Medulla oblongata (tissue), 1 donor: ENCODE measurements around the gene ZFP14.
A peak's percentile ranks its signal among the peaks of the same experiment; 100 is the strongest.

Experiments
- DNase-seq: peaks from one replicate; pipeline ENCODE4 v3.0.0-alpha.2; 2015; ENCODE audit errors: extremely low spot score

ZFP14 gene

DNA sequence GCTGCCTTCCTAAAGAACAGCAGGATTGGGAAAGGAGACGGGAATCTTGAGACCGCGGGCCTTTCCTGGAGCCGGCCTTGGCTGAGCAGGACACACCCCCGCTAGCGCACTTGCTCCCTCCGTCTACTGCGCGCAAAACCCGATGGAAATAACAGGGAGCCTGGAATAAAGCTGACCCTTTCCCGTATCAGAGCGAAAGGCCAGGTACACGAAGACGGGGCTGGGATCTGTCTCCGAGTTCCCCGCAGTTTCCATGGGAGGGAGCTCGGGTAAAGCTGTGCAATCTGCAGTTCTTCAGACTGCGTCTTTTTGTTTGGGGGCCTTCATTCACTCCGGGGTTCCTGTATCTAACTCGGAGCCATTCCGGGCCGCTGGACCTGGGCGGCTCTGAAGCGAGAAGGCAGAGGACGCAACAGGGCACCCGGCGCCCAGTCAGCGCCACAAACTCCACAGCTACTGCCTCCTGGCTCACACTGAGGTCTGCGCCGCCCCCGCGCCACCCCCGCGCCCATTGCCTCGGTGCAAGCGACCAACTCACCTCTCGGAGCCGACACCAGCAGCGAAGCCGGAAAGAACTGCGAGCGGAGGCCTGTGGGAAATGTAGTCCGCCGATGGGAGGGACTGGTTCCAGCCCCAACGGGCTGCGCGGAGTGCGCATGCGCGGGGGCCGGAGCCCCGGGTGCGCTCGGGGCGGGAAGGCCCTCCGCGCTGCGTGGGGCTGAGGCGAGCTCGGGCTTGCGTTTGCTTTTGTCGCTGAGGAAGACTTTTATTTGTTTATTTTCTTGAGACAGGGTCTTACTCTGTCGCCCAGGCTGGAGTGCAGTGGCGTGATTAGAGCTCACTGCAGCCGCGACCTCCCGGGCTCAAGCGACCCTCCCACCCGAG, at the start of gene ZFP14:
TSS of gene ZFP14 (minus strand) at position 577 of the 885 bp plus-strand sequence. CDS start 11,309 bp downstream, outside the sequence.
- peak; percentile 97 for DNase-seq

DNA sequence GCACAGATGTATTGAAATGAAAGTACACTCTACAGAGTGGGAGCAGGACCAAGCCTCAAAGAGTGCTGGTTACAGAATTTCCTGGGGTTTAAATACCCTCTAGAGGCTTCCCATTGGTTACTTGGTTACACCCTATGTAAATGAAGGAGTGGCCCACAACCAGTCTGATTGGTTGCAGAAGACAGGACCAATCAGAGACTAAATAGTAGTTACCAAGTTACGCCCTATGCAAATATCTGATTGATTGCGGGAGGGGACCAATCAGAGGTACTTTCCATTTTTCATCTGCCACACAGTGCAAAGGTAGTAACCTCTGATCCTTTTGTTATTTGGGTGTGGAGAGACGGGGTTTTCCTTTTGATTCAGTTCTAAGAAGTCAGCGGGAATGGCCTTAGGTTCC, 44.9 kb upstream of the ZFP14 start:
- DNase-seq = no peak

DNA sequence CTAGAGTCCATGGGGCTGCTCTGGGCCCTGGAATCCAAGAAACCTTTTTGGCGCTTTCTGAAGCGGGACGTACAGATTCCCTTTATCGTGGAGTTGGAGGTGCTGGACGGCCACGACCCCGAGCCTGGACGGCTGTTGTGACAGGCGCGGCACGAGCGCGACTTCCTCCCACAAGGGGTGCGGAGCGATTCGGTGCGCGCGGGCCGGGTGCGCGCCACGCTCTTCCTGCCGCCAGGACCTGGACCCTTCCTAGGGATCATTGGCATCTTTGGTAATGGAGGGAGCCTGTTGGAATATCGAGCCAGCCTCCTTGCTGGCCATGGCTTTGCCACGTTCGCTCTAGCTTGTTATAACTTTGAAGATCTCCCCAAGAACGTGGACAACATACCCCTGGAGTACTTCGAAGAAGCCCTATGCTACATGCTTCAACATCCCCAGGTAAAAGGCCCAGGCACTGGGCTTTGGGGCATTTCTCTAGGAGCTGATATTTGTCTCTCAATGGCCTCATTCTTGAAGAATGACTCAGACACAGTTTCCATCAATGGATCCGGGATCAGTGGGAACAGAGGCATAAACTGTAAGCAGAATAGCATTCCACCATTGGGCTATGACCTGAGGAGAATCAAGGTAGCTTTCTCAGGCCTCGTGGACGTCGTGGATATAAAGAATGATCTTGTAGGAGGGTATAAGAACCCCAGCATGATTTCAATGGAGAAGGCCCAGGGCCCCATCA, 42.9 kb upstream of the ZFP14 start:
- DNase-seq = no peak

DNA sequence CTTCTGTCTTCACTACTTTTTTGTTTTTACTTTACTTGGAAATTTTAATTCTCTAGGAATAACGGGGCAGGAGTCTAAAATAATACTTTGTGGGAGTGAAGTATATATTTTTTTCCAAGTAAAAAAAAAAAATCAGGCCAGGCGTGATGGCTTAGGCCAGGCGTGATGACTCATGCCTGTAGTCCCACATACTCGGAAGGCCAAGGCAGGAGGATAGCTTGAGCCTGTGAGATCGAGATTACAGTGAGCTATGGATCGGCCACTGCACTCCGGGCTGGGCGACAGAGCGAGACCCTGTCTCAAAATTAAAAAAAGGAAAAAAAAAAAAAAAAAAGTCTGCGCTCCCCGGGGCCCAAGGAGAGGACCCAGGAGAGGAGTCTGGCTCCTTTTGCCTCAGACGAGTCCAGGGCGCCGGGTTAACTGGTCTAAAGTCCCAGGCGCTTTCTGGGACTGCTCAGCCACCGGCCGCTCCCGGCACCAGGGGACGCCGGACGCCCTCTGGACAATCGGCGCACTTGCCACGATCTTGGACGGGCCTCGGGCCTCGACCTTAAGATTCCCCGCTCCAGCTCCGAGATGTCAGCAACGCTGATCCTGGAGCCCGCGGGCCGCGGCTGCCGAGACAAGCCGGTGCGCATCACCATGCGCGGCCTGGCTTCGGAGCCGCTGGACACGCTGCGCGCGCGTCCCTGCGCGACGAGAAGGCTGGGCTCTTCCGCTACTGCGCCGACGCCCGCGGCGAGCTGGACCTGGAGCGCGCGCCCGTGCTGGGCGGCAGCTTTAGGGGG, 42.2 kb upstream of the ZFP14 start:
- DNase-seq = no peak

DNA sequence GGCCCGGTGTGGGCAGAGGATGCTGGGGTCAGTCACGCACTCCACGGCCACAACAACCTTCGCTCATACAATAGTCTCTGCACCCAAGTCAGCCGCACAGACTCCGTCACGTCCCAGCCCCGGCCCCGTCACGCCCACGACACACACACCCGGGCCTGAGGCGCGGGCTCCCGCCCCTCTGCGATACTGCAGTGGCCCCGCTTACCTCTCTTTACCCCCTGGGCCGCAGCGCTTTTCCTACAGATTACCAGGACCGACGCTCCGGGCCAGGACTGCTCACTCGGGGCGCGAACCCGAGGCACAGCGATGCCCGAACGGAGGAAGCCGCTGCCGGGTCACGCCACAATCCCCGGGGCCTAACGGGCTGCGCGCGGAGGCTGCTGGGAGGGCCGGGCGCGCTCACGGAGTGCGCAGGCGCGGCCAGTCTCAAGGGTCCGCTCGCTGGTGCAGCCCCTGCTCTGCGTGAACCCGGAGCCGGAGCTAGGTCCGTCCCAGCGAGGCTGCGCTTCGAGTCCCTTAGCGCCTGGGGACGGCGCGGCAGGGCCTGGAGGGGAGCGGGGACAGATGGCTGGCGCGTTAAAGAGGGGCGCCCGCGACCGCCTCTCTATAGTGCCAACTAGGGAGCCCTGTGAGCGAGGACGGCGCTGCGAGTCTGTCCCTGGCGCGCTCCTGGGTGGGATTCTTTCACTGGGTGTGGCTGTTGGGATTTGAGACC, 39.4 kb upstream of the ZFP14 start, which contains the start of gene ZFP82:
TSS of gene ZFP82 (minus strand) at position 358 of the 715 bp plus-strand sequence. CDS start 8,855 bp downstream, outside the sequence.
- peak; percentile 77 for DNase-seq

DNA sequence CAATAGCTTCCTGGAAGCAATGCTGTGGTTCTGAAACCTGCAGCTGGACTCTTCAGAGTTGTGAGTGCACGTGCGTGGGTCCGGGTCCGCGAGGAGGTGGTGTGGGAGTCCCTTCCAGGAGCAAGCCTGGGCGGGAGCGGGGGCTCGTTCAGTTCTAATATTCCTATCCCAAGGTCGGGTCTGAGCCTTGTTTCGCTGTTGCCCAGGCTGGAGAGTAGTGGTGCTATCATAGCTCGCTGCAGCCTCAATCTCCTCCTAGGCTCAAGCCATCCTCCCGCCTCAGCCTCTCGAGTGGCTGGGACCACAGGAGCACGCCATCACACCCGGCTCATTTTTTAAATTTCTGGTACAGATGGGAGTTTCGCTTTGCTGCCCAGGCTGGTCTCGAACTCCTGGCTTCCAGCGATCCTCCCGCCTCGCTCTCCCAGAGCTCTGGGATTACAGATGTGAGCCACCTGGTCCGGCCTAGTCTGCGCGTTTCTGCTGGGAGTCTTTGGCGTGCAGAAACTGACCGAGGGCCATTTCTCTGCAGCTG, 38.8 kb upstream of the ZFP14 start:
- DNase-seq = no peak

DNA sequence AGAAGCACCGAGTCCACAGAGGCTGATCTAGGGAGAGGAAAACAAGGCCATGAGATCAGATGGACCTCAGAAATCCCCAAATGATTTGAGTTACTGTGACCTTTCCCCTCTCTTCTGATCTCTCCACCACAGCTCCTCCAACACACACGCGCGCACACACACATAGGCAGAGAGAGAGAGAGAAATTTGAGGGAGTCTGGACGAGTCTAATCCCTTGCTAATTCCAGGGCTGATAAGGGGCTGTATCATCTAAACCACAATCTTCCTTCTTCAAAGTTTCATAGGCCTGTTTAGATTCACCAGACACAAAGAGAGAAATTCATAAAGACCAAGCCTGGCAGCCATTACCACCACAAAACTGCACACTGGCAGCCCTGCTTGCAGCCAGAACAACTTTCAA, 30.8 kb upstream of the ZFP14 start:
- DNase-seq = no peak

DNA sequence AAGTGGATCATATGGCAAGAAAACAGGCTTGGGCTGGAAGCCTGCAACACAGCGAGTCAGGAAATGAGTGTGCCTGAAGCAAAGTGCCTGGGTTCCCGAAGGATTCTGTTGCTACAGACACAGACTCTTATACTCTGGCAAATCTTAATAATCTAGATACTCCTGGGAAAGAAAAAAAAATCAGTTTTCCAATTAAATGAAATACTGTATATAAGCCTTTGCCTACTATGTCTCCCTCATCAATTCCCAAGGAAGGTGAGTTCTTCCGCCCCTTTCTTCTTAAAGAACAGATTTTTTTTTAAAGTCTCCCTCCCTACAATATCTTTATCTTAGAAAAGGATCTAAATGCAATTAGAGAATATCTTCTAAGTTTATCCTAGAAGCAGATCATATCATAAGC, 29.1 kb upstream of the ZFP14 start:
- DNase-seq = no peak

DNA sequence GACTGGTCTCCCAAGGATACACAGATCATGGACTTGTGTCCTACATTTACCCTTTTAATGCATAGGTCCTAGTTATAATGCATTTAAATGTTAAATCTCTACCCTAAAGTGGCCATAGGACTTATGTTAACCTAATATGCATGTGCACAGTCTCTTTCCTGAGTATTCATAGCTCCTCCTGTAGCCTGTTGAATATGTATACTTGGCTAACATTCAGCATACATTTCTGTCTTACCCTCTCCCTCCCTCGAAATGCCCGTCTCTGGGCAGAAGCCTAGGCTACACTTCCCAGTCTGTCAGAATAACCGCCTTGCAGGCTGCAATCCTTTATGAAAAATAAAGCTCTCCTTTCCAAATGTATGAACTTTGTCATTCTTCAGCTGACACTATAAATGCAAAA, 25.5 kb upstream of the ZFP14 start:
- no peak for DNase-seq

DNA sequence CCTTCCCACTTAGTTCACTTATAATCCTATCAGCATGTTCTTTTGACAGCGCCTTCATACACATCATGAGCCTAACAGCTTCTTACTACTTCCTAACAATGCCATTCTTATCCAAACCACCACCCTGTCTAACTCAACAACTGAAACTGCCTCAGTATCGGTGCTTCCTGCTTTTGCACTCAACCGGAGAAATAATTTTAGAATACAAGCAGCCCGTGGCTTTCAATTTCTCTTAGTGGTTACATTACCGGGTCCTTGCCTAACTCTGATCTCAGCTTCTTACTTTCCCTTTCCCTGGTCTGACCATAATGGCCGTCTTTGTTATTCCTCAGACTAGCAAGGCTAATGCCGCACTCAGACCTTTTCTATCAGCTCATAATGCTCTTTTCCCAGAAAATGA, 22.5 kb upstream of the ZFP14 start:
- no peak for DNase-seq

DNA sequence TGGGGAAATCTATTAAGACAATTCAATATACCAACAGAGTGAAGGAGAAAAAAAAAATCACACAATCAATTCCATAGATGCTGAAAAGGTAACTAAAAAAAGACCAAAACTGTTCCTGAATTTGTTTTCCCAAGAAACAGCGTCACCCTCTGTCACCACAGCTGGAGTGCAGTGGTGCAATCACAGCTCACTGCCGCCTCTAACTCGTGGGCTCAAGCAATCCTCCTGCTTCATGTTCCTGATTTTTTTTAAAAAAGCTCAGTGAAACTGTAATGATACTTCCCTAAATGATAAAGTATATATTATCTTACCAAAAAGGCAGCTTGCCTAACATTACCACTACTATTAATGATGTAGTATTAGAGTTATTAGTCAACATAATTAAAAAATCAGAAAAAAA, 19.6 kb upstream of the ZFP14 start:
- DNase-seq = no peak

DNA sequence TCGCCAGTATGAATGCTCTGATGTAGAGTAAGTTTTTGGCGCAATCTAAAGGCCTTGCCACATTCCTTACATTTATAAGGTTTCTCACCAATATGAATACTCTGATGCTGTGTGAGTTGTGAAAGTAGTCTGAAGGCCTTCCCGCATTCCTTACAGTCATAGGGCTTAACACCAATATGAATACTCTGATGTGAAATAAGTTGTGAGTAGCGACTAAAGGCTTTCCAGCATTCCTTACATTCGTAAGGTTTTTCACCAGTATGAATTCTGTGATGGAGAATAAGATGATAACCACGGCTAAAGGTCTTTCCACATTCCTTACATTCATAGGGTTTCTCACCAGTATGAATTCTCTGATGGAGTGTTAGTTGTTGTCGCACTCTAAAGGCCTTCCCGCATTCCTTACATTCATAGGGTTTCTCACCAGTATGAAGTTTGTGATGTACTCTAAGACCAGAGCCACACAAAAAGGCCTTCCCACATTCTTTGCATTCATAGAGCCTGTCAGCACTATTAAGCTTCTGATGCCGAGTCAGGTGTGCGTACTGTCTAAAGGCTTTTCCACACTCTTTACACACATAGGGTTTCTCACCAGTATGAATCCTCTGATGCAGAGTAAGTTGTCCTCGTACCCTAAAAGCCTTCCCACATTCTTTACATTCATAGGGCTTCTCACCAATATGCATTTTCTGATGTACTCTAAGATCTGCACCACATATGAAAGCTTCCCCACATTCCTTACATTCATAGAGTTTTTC, 14.1 kb upstream of the ZFP14 start:
- DNase-seq = no peak

DNA sequence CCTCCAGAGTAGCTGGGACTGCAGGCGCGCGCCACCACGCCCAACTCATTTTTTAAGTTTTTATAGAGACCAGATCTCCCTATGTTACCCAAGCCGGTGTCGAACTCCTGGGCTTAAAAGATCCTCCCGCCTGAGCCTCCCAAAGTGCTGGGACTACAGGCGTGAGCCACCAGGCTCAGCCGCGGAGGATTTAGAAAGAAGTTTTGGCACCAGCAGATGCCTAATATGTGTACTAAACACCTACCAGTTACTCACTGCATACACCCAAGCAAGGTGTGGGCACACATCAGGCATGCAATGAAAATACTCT, 464 bp upstream of the ZFP14 start:
- DNase-seq = no peak

DNA sequence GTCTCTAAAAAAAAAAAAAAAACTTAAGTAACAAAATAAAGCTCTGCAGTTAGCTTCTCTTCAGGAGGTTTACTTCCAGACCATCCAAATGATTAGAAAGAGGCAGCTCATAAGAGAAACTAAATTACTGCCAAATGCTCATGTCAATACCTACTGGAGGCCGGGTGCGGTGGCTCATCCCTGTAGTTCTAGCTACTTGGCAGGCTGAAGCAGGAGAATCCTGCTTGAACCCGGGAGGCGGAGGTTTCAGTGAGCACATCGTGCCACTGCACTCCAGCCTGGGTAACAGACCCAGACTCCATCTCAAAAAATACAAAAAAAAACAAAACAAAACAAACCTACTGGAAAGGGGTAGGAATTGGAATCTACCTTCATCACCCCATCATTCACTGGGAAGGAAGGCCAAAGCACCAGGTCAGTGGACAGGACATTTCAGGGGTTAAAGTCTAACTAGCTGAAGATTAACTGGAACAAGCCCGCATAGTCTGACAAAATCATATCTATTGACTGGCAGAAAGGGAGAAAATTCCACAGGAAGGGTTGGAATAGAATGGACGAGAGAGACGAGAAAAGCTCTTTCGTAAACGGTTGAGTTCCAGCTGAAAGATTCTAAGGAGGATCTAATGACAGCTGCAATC, 1.3 kb downstream of the ZFP14 start:
- DNase-seq = no peak

DNA sequence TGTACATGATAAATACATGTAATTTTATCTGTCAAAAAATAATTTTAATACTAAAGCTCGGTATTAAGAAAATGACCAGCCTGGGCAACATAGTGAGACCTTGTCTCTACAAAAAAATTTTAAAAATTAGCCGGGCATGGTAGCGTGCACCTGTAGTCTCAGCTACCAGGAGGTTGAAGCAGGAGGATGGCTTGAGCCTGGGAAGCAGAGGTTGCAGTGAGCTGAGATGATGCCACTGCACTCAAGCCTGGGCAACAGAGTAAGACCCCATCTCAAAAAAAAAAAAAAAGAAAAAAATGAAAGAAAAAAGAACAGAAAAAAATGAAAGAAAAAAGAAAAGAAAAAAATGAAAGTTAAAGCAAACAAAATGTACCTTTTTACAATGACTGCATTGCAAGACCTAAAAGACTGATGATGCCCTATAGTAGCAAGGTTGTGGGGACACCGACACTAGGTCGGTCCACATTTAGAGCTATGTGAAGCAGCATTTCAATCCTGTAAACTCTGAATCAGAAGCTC, 5.3 kb downstream of the ZFP14 start:
- no peak for DNase-seq

DNA sequence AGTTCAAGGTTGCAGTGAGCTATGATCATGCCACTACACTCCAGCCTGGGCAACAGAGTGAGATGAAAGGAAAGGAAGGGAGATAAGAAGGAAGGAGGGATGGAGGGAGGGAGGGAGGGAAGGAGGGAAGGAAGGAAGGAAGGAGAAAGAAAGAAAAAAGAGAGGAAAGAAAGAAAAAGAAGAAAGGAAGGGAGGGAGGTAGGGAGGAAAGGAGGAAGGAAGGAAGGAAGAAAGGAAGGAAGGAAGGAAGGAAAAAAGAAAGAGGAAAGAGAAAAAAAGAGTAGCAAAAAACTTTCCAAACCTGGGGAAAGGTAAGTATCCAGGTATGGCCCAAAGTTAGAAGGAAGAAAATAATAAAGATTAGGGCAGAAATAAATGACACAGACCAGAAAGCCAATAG, 7.1 kb downstream of the ZFP14 start:
- no peak for DNase-seq

DNA sequence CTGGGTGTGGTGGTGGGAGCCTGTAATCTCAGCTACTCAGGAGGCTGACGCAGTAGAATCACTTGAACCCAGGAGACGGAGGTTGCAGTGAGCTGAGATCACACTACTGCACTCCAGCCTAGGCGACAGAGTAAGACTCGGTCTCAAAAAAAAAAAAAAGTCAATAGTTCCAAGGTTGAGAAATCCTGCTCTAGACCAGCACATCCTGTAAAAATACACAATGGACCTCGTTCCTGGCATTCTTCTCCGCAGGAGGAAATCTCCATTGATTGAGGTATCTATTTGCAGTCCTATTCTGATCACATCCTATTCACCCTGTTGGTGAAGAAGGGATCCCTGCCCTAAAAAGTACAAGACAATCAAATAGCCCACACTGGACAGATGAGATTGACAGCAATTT, 15.2 kb downstream of the ZFP14 start:
- no peak for DNase-seq

DNA sequence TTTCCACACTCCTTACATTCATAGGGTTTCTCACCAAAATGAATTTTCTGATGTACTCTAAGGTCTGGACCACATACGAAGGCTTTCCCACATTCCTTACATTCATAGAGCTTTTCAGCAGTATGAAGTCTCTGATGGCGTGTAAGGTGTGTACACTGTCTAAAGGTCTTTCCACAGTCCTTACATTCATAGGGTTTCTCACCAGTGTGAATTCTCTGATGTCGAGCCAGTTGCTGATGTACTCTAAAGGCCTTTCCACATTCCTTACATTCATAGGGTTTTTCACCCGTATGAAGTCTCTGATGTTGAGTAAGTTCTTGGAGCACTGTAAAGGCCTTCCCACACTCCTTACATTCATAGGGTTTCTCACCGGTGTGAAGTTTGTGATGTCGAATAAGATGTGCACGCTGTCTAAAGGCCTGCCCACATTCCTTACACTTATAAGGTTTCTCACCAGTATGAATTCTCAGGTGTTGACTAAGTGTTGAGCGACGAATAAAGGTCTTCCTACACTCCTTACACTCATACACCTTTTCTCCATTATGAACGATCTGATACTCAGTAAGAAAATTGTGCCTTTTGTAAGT, 38.1 kb downstream of the ZFP14 start:
- DNase-seq = no peak
